ENCODE measurements around the gene MEX3C. TPM values are rescaled to one million over a fixed set of nuclear protein-coding genes. Genes with fewer than 3 reads are reported as not detected.

Gene MEX3C
- total RNA-seq: 40.0 and 41.2 TPM in 2 replicates

GRCh38 chr18:51197661-51198424, at the start of gene MEX3C:
TSS of gene MEX3C (minus strand) at chr18:51197681. CDS start at chr18:51197320, 361 bp downstream.
- TF ChIP-seq CTCF (IDR thresholded peaks at IDR 0.05; ENCODE audit: insufficient read depth, low read length, severe bottlenecking): peak; percentile 23
- H3K36me3 ChIP-seq (ENCODE audit: control insufficient read depth, insufficient read depth, low read length): no peaks in the 10 kb centered on the region
- H3K4me3 ChIP-seq (ENCODE audit: low read depth, low read length): peak within 1 kb of the TSS; percentile 92
- no peak for FAIRE-seq
- H3K27me3 ChIP-seq (ENCODE audit: control insufficient read depth, insufficient read depth, low read length): no peaks in the 10 kb centered on the region
- peak; percentile 93 for DNase-seq (ENCODE audit: low read depth)

GRCh38 chr18:51241226-51241625, 43.7 kb upstream of the MEX3C start:
- no peaks in the 10 kb centered on the region for H3K27me3 ChIP-seq (ENCODE audit: control insufficient read depth, insufficient read depth, low read length)
- FAIRE-seq (no peak), DNase-seq (ENCODE audit: low read depth) (no peak)
- H3K36me3 ChIP-seq (ENCODE audit: control insufficient read depth, insufficient read depth, low read length): no peaks in the 10 kb centered on the region
- no peak for TF ChIP-seq CTCF (IDR thresholded peaks at IDR 0.05; ENCODE audit: insufficient read depth, low read length, severe bottlenecking)
- no peak overlapping the region for H3K4me3 ChIP-seq (ENCODE audit: low read depth, low read length)

- DNase-seq (ENCODE audit: low read depth): peak; percentile 91
- TF ChIP-seq CTCF (IDR thresholded peaks at IDR 0.05; ENCODE audit: insufficient read depth, low read length, severe bottlenecking): no peak
- Histone ChIP-seq H3K4me3 (ENCODE audit: low read depth, low read length) (no peak overlapping the region), H3K36me3 (ENCODE audit: control insufficient read depth, insufficient read depth, low read length) (no peaks in the 10 kb centered on the region), H3K27me3 (ENCODE audit: control insufficient read depth, insufficient read depth, low read length) (peaks cover 1% of the 10 kb centered on the region)
- peak; percentile 36 for FAIRE-seq
Observed at GRCh38 chr18:51236225-51236624, 38.7 kb upstream of the MEX3C start.

DNA sequence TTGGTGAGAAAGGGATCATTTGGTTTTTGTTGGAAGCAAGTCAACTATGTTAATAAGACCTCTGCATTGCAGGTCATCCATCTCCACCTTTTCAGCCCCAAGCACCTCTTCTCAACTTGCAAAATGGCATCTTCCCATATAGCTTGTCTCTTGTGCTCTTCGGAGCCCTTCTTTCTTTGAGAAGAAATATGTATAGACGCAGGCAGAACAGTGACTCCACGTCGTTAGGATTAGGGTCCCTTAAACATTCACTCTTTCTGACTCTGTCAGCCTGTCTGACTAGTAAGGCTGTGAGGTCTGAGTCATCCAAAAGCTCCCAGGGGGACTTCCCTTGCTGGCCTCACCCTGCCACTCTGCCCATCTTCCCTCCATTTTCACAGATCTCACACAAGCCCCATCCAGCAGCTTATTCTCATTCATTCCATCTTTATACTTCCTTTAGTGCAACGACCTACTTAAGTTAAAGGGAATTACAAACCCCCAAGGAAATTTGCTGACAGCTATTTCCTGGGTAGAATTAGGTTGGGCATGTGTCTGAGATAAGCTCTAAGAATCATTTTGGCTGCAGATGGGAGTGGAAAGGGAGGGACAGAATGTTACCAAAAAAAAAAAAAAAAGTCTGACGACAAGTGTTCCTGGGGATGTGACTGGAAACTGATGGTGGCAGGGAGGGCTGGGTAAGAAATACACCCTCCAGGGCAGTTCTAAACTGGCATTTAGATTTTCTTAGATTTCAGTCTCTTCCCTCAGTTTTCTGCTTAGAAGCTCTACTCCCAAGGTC, 37.7 kb upstream of the MEX3C start:
- Histone ChIP-seq H3K4me3 (ENCODE audit: low read depth, low read length) (no peak overlapping the region), H3K27me3 (ENCODE audit: control insufficient read depth, insufficient read depth, low read length) (peaks cover 1% of the 10 kb centered on the region), H3K36me3 (ENCODE audit: control insufficient read depth, insufficient read depth, low read length) (no peaks in the 10 kb centered on the region)
- no peak for TF ChIP-seq CTCF (IDR thresholded peaks at IDR 0.05; ENCODE audit: insufficient read depth, low read length, severe bottlenecking)
- DNase-seq (ENCODE audit: low read depth) (peak; percentile 72), FAIRE-seq (no peak)

DNA sequence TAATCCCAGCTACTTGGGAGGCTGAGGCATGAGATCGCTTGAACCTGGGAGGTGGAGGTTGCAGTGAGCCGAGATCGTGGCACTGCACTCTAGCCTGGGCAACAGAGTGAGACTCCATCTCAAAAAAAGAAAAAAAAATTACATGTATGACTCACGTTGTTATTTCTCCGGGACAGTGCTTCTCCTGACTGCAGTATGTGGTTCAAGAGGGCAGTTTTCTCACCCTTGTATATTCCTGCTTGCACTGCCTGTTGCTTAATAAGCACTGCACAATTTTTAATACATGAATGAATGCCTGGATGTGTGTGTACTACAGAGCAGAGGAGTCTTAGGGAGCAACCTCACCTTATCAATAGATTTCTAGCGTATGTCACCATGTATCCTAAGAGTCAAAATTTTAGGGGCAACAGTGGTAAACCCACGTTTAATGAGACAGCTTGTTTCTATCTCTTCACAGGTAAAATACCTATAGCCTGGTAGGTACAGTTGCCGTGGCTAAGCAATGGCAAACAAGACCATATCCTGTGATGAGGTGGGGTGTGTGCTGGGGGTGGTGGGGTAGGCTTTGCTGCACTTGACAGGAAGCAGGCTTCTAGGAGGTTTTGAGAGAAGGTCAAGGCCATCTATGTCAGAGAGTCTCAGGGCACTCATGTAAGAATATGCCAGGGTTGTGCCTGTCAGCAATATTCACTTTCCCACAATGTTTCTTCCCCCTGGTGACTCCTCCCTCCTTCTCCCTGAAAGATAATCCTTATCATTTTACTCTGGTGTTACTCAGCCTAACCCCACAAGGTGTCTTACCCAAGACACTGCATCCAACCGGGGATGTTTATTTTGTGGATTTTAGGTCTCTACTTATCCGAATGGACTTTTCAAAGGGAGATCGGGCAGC, 36.9 kb upstream of the MEX3C start:
- DNase-seq (ENCODE audit: low read depth) (peak; percentile 20), FAIRE-seq (no peak)
- Histone ChIP-seq H3K36me3 (ENCODE audit: control insufficient read depth, insufficient read depth, low read length) (no peaks in the 10 kb centered on the region), H3K4me3 (ENCODE audit: low read depth, low read length) (no peak overlapping the region), H3K27me3 (ENCODE audit: control insufficient read depth, insufficient read depth, low read length) (peaks cover 1% of the 10 kb centered on the region)
- no peak for TF ChIP-seq CTCF (IDR thresholded peaks at IDR 0.05; ENCODE audit: insufficient read depth, low read length, severe bottlenecking)
